G401 (cell line): ENCODE measurements around the gene CELF2. TPM values are rescaled to one million over a fixed set of nuclear protein-coding genes. Genes with fewer than 3 reads are reported as not detected.

ENCODE experiments used
- DNase-seq: peaks from one replicate; pipeline ENCODE4 v3.0.0-alpha.2; 2015; ENCODE audit warnings: low spot score
- in situ Hi-C: cut with HindIII; loops from 2 replicates; pipeline ENCODE4 v1.10.0; 2016; ENCODE audit warnings: low sequenced_read_pairs, mixed read lengths
- total RNA-seq: library from RNA; depleted of rRNA; stranded (reverse); fragments of >200 nt; shearing (Covaris generic); gene quantifications from 2 replicates; pipeline ENCODE4 v1.2.3, GENCODE V29; 2014

CELF2 gene
- total RNA-seq, 1 experiment from 2014 or later = 0.51 TPM

DNA sequence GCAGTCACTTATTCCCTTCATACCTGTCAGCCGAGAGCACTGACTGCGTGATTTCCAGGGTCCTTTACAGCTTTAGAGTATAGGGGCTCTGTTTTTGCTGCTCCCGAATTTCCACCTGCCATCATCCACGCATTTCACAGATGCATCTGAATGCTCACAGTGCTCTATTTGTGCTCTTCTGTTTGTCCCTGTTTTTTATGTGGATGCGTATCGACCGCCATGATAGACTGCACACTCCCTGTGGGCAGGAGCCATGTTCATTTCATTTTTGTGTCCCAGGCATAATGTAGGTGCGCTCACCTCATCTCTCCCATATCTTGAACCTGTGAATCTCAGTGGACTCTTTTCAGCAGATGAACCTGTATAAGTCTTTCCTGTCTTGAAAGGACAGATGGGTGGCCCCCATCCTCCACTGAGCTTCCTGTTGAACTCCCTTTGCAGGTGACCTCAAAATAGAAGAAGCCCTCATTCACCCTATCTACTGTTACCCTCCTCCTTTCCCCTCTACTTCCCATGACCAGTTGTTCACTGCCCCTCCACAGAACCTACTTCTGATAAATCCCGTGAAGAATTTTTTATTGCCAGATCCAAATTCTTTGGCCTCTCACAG lies 228.4 kb downstream of the CELF2 start:
- in situ Hi-C loops = no loop called here

GRCh38 chr10:11246752-11247467 lies 229.2 kb downstream of the CELF2 start:
- in situ Hi-C loops = no loop called here

More for the DNA sequence above, 228.4 kb downstream of the CELF2 start:
- DNase-seq = no peak

DNA sequence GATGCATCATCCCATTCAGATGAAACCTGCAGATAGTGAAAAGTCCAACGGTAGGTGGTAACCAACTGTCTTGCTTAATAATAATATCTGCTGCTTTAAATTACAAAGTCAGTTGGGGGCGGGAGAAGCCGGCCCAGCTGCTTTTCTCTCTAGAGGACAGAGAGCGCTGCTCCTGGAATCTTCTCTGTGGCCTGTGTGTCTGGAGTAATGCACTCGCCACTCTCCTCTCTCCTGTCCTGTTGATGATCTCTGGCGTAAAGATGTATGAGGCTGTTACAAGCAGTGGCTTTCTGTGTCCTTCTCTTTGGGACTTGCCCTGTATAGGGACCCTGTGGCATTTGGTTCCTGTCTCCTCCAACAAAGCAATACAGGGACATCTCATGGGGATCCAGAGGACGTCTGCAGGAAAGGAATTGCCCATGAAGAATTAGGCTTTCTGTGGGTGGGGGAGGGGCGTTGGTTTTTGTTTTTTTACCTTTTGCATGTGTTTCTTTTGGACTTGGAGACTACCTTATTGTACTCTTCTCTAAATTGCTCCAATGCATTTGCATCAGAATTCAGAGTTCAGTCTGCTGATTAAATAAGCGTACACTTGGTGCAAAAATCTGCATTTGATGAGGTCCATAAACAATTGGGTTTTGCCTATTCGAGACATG lies 231.6 kb downstream of the CELF2 start:
- in situ Hi-C loops = no loop called here
- no peak for DNase-seq

More at GRCh38 chr10:11246752-11247467, 229.2 kb downstream of the CELF2 start:
- DNase-seq = no peak

DNA sequence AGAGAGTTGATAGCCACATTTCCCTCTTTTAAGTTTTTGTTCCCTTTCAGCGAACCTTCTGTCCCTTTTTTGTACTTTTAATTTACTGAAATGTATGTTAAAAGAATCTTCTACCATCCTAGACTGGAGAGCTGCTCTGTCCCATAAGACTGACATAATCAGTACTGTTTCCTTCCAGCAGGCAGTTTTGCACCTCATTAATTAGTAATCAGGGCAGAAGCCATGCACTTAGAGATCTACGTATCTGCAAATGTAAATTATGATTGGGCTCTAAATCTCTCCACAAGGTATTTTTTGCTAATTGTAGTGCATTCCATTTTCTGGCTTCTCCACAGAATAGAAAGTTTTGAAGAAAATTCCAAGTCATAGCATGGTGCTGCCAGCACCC lies 232.1 kb downstream of the CELF2 start:
- no peak for DNase-seq
- in situ Hi-C loops = no loop called here

- in situ Hi-C loops = no loop called here
- DNase-seq = no peak
Measured at GRCh38 chr10:11250304-11250703, 232.6 kb downstream of the CELF2 start.

GRCh38 chr10:11252887-11253286 lies 235.2 kb downstream of the CELF2 start:
- no peak for DNase-seq
- in situ Hi-C loops = no loop called here

DNA sequence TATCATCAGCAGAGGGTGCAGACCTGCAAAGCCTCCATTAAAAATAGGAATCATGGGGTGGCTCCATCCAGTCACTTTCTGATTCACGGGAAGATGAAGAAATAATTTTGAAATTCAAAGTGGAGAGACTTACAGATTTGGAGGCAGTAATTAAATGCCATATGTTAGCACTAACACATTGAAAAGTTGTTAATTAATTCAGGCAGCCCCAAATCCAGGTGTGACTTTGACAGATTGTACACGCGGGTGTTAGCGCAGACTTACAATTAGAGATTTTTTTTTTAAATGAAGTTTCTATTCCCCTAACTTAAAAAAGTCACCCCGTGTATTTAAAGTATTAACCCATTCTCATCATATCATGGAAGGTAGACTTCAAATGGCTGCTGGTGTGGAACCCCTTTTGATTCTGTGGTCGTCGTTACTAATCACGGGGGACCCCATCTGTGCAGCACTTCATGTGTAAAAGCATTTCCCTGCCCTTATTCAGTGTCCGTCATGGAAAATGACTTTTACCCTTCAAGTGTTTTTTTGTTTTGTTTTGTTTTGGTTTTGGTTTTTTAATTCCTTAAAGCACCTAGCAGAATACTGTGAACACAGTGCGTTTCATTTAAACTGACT lies 235.8 kb downstream of the CELF2 start:
- DNase-seq = no peak
- in situ Hi-C loops = no loop called here

DNA sequence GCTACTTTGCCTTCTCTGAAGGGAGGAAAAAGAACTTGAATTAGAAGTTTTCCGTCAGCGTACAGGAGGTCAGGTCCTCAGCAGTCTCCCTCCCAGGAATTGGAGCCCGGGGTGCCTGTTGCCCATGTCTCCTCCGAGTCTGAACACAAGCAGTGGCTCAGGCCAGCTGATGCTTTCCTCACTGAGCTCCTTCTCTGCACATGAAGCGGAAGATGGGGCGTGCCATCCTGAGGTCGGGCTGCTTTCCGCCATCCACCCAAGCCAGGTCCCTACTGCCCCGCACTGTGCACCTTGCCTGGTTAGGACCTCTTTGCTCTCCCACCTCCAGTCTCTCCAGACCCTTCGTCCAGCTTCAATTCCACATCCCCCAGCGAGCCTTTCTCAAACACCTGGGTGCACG lies 237.5 kb downstream of the CELF2 start:
- in situ Hi-C loops = no loop called here
- DNase-seq = no peak

DNA sequence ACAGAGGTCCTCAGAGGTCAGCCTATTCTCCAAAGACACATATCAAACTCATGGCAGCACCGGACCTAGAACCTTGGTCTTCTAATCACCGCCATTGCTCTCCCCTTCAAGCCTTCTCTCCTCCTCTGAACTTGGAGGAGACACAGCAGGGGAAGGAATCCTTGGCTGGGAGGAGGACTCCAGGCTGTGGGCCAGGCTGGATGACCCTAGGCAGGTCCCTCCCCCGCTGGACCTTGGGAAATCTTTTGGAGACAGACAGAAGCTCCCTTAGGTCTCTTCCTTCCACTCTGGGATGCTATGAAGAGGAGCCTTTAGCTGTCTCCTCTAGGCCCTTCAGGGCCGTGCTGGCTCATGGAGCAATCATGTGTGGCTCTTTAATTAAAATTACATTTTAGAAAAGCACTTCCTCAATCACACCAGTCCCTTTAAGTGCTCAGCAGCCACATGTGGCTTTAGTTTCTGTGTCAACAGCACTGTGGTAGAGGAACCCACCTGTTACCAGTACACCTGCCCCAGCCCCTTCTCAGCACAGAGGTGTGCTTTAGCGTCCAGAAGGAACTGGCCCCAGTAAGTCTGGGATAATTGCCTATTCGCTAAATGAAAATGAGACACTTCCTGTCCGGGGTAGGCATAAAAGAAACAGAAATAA lies 238.2 kb downstream of the CELF2 start:
- in situ Hi-C loops = no loop called here
- no peak for DNase-seq

GRCh38 chr10:11256896-11257295 lies 239.2 kb downstream of the CELF2 start:
- in situ Hi-C loops = no loop called here
- DNase-seq = no peak

GRCh38 chr10:11257440-11258090 lies 239.9 kb downstream of the CELF2 start:
- DNase-seq = no peak

DNA sequence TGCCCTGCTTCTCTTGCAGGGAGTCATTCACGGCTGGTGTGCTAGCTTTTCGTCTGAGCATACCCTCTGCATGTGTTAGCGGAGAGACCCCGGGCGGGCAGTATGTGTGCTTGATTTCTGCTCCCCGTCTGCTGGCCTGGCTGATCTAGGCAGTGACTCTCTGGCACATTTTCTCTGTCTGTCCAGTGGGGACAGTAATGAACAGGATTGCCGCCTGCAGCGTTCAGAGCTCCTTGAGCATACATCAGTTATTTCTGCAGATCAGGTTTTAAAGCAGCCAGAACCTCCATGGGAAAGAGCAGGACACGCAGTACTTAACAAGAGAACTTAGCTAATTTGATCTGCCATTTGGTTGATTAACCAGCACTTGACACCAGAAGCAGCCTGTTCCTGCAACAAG lies 242.5 kb downstream of the CELF2 start:
- DNase-seq = peak; percentile 83
- in situ Hi-C loops = no loop called here

More at GRCh38 chr10:11257440-11258090, 239.9 kb downstream of the CELF2 start:
- in situ Hi-C loops = no loop called here

GRCh38 chr10:11261143-11261542 lies 243.5 kb downstream of the CELF2 start:
- no peak for DNase-seq
- in situ Hi-C loops = no loop called here

DNA sequence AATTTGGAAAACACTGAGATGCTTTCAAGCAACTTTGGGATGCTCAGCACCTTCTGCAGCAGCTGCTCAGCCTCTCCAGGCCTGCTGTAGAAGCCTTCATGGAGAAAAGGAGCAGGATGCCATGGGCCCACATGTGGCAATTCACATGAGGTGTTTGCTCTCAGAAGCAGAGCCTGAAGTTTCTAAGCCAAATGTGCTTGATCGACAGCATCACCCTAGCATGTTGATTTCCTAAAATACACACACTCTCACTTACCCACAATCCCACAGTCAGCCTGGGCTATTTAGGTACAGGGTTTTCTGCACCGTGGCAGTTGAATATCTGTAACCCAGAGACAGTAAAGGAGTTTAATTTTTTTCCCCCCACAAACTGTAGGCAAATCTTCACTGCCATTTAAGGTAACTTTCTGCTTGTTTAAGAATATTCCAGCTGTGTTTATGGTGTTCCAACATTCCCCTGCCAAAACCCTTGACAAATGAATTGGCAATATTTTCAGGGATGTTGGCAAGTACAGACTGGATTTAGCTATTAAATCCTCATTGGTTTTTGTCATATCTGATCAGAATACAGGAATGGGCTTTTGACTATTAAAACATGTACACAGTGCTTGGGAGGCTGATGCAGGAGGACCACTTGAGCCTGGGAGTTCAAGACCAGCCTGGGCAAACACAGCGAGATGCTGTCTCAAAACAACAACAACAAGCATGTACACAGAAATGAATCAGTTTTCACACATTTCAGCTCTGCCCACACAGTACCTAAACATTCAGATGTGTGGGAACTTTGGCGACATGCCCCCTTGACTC lies 244.2 kb downstream of the CELF2 start:
- in situ Hi-C loops = no loop called here
- no peak for DNase-seq

GRCh38 chr10:11262494-11263345 lies 245.0 kb downstream of the CELF2 start:
- in situ Hi-C loops = no loop called here
- no peak for DNase-seq

DNA sequence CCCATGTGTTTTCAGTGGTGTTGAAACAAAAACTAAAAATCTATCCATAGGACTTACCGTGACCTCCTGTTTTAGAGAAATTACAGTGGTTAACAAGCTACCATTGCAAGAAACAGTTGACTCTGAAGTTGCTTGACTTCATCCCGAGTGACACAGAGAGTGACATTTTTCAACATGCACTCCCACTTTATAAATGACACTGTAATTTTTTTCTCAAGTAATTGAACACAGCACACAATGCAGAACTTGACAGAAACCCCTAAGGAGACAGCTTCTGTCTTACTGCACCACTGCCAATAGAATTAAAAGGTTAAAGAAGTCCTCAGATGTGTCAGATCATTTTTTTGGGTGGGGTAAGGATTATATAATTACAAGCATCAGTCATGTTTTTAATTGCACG lies 246.1 kb downstream of the CELF2 start:
- no peak for DNase-seq

GRCh38 chr10:11264296-11265048 lies 246.8 kb downstream of the CELF2 start:
- in situ Hi-C loops = no loop called here
- peak; percentile 84 for DNase-seq

More for the DNA sequence above, 246.1 kb downstream of the CELF2 start:
- in situ Hi-C loops = no loop called here
